Liver (tissue), 9 donors: ENCODE results near the gene ACOT11. TPM values are rescaled to one million over a fixed set of nuclear protein-coding genes. Genes with fewer than 3 reads are reported as not detected.
A peak's percentile ranks its signal among the peaks of the same experiment; 100 is the strongest.

Source experiments
- DNase-seq: peaks from one replicate; pipeline ENCODE4 v3.0.0-alpha.2; 2017; ENCODE audit warnings: low spot score
- H3K27ac ChIP-seq, 2 donors: one replicate each; pipeline ENCODE4 v1.7.0; 2013; ENCODE audit warnings: inconsistent platforms in 2 of 2, low read length in 2 of 2, control low read depth in 1 of 2, low read depth in 1 of 2, mild to moderate bottlenecking in 1 of 2
- H3K27me3 ChIP-seq, 4 donors: one replicate each; pipeline versions ENCODE4 v1.6.1 to v1.7.0; 2013; ENCODE audit warnings: low read length in 3 of 4, inconsistent platforms in 1 of 4, mild to moderate bottlenecking in 1 of 4, moderate library complexity in 1 of 4; ENCODE audit not compliant: control insufficient read depth in 4 of 4, insufficient read depth in 4 of 4
- H3K36me3 ChIP-seq, 4 donors: one replicate each; pipeline versions ENCODE4 v1.6.1 to v1.7.0; 2013; ENCODE audit warnings: low read length in 3 of 4, mild to moderate bottlenecking in 3 of 4, low read depth in 1 of 4, moderate library complexity in 1 of 4; ENCODE audit not compliant: control insufficient read depth in 4 of 4, insufficient read depth in 3 of 4
- H3K4me1 ChIP-seq, 4 donors: one replicate each; pipeline versions ENCODE4 v1.6.1 to v1.7.0; 2013; ENCODE audit warnings: low read length in 3 of 4, mild to moderate bottlenecking in 3 of 4, moderate library complexity in 1 of 4; ENCODE audit not compliant: control insufficient read depth in 4 of 4, insufficient read depth in 4 of 4
- H3K4me3 ChIP-seq, 3 donors: one replicate each; pipeline versions ENCODE4 v1.6.1 to v1.7.0; 2013; ENCODE audit warnings: low read length in 3 of 3, control low read depth in 1 of 3, low read depth in 1 of 3, mild to moderate bottlenecking in 1 of 3
- H3K9ac ChIP-seq, 2 donors: one replicate each; pipeline ENCODE4 v1.7.0; 2013; ENCODE audit warnings: low read length in 2 of 2, mild to moderate bottlenecking in 2 of 2, moderate library complexity in 2 of 2, control low read depth in 1 of 2, low read depth in 1 of 2
- H3K9me3 ChIP-seq, 4 donors: one replicate each; pipeline versions ENCODE4 v1.6.1 to v1.7.0; 2013; ENCODE audit warnings: low read length in 3 of 4; ENCODE audit not compliant: control insufficient read depth in 4 of 4
- EGR1 ChIP-seq, 2 donors: IDR thresholded peaks; 2 replicates each; pipeline ENCODE4 v1.6.1; 2016 to 2018; ENCODE audit warnings: antibody characterized with exemption in 2 of 2, low read depth in 2 of 2
- FOXA1 ChIP-seq: IDR thresholded peaks from 2 replicates; pipeline ENCODE4 v1.6.1; 2016; ENCODE audit warnings: antibody characterized with exemption
- FOXA2 ChIP-seq: IDR thresholded peaks from 2 replicates; pipeline ENCODE4 v1.6.1; 2016; ENCODE audit warnings: antibody characterized with exemption
- GABPA ChIP-seq, 2 donors: IDR thresholded peaks in 1 of 2; conservative IDR thresholded peaks in 1 of 2; 2 replicates each; pipeline ENCODE4 v1.6.1; 2016; ENCODE audit warnings: antibody characterized with exemption in 2 of 2, mild to moderate bottlenecking in 1 of 2, moderate library complexity in 1 of 2
- HNF4A ChIP-seq, 2 donors: conservative IDR thresholded peaks; 2 replicates each; pipeline ENCODE4 v1.6.1; 2016; ENCODE audit warnings: antibody characterized with exemption in 2 of 2, mild to moderate bottlenecking in 2 of 2
- HNF4G ChIP-seq: IDR thresholded peaks from 2 replicates; pipeline ENCODE4 v1.6.1; 2016; ENCODE audit warnings: antibody characterized with exemption
- JUND ChIP-seq, 2 donors: IDR thresholded peaks; 2 replicates each; pipeline ENCODE4 v1.6.1; 2016; ENCODE audit warnings: antibody characterized with exemption in 2 of 2
- NR2F2 ChIP-seq: IDR thresholded peaks from 2 replicates; pipeline ENCODE4 v1.6.1; 2016; ENCODE audit warnings: antibody characterized with exemption
- RAD21 ChIP-seq, 2 donors: IDR thresholded peaks; 2 replicates each; pipeline ENCODE4 v1.6.1; 2016; ENCODE audit warnings: antibody characterized with exemption in 2 of 2, mild to moderate bottlenecking in 2 of 2
- RXRA ChIP-seq, 2 donors: IDR thresholded peaks; 2 replicates each; pipeline ENCODE4 v1.6.1; 2017 to 2018; ENCODE audit warnings: antibody characterized with exemption in 2 of 2, mild to moderate bottlenecking in 1 of 2
- SP1 ChIP-seq: IDR thresholded peaks from 2 replicates; pipeline ENCODE4 v1.6.1; 2018; ENCODE audit warnings: antibody characterized with exemption, mild to moderate bottlenecking
- TAF1 ChIP-seq: conservative IDR thresholded peaks from 2 replicates; pipeline ENCODE4 v1.6.1; 2016; ENCODE audit warnings: antibody characterized with exemption, mild to moderate bottlenecking
- YY1 ChIP-seq: IDR thresholded peaks from 2 replicates; pipeline ENCODE4 v1.6.1; 2016; ENCODE audit warnings: antibody characterized with exemption, mild to moderate bottlenecking
- WGBS: extraction: QIAGEN DNeasy Blood & Tissue Kit; methylation state at CpG from one replicate; pipeline ENCODE4 v1.1.7; 2013; 5-methylcytosine and 5-hydroxymethylcytosine counted together
- polyA plus RNA-seq, 2 donors: library from polyadenylated mRNA; stranded (reverse) in 1 of 2; unstranded in 1 of 2; fragments of 200-250 nt in 1 of 2; fragments of >200 nt in 1 of 2; fragmentation: Nextera tagmentation in 1 of 2; extraction: Ambion mirVana in 1 of 2; gene quantifications; one replicate each; pipeline versions ENCODE4 v1.2.1 to v1.2.3, GENCODE V29; 2013 to 2015
- total RNA-seq, 2 donors: library from RNA; depleted of rRNA; stranded (reverse); fragments of >200 nt; gene quantifications; one replicate each; pipeline ENCODE4 v1.2.3, GENCODE V29; 2014
- TF ChIP-seq, protein P1 (sequence below): fragments of 150-350 bp; IDR thresholded peaks from 2 replicates; pipeline ENCODE4 v1.5.1; 2017; ENCODE audit warnings: improper control_type of control experiment, low read depth, low read length; ENCODE audit not compliant: missing input control
- TF ChIP-seq, protein P2 (sequence below): IDR thresholded peaks from 2 replicates; pipeline ENCODE4 v1.6.1; 2016; ENCODE audit warnings: antibody characterized with exemption
- TF ChIP-seq, protein P3 (sequence below): IDR thresholded peaks from 2 replicates; pipeline ENCODE4 v1.6.1; 2016; ENCODE audit warnings: antibody characterized with exemption
- TF ChIP-seq, protein P4 (sequence below): IDR thresholded peaks from 2 replicates; pipeline ENCODE4 v1.6.1; 2016; ENCODE audit warnings: antibody characterized with exemption
- TF ChIP-seq, protein P5 (sequence below): IDR thresholded peaks from 2 replicates; pipeline ENCODE4 v1.6.1; 2016; ENCODE audit warnings: antibody characterized with exemption, mild to moderate bottlenecking
- donor health status: healthy.
- donor health status: healthy.
- donor health status: healthy.
- donor health status: healthy.
- donor health status: healthy.

The ACOT11 gene
- total and polyA plus RNA-seq, 4 donors, result 0.13 to 1.1 (median 0.50) TPM

DNA sequence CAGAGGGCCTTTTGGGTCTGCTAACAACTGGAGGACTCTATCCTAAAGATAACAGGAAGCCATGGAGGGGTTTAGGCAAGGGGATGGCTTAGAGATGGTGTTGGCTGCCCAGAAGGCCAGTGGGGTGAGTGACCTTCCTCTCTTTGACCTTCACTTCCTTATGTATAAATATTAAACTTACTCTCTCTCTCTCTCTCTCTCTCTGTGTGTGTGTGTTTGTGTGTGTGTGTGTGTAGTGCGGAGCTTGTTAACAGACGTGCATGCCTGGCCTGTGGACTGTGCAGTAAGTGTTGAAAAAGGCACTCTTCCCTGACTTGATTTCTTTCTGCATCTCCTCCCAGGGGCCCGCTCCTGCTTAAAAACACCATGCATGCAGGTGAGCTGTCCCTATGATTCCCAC lies 103.6 kb downstream of the ACOT11 start:
- H3K4me3 ChIP-seq, result peak overlapping the region in 1 of 3 donors; percentile 54
- 33% methylated on average over 3 of the region's 3 CpGs for WGBS
- no peaks in the 10 kb centered on the region for H3K27me3 ChIP-seq
- H3K27ac ChIP-seq, result no peak overlapping the region
- H3K4me1 ChIP-seq, result peaks cover 13 to 61% (median 57%) of the 10 kb centered on the region in 4 donors
- TF ChIP-seq RAD21 (IDR thresholded peaks at IDR 0.05) (peak; percentile 16 to 27), JUND (IDR thresholded peaks at IDR 0.05) (peak in 1 of 2 donors; percentile 43), HNF4A (conservative IDR thresholded peaks at IDR 0.05) (peak; percentile 71 to 75), RXRA (IDR thresholded peaks at IDR 0.05) (peak; percentile 99), SP1 (peak; percentile 74), FOXA1 (peak; percentile 35), FOXA2 (peak; percentile 39), GABPA (IDR thresholded peaks at IDR 0.05 in 1 of 2, conservative IDR thresholded peaks at IDR 0.05 in 1 of 2) (no peak), NR2F2 (peak; percentile 76), EGR1 (IDR thresholded peaks at IDR 0.05; ENCODE audit: low read depth in 2 of 2) (no peak), HNF4G (no peak), TAF1 (no peak), YY1 (no peak)
- TF ChIP-seq, protein P1, sequence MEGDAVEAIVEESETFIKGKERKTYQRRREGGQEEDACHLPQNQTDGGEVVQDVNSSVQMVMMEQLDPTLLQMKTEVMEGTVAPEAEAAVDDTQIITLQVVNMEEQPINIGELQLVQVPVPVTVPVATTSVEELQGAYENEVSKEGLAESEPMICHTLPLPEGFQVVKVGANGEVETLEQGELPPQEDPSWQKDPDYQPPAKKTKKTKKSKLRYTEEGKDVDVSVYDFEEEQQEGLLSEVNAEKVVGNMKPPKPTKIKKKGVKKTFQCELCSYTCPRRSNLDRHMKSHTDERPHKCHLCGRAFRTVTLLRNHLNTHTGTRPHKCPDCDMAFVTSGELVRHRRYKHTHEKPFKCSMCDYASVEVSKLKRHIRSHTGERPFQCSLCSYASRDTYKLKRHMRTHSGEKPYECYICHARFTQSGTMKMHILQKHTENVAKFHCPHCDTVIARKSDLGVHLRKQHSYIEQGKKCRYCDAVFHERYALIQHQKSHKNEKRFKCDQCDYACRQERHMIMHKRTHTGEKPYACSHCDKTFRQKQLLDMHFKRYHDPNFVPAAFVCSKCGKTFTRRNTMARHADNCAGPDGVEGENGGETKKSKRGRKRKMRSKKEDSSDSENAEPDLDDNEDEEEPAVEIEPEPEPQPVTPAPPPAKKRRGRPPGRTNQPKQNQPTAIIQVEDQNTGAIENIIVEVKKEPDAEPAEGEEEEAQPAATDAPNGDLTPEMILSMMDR, result no peak
- TF ChIP-seq, protein P2, sequence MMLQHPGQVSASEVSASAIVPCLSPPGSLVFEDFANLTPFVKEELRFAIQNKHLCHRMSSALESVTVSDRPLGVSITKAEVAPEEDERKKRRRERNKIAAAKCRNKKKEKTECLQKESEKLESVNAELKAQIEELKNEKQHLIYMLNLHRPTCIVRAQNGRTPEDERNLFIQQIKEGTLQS, result no peak
- TF ChIP-seq, protein P3, sequence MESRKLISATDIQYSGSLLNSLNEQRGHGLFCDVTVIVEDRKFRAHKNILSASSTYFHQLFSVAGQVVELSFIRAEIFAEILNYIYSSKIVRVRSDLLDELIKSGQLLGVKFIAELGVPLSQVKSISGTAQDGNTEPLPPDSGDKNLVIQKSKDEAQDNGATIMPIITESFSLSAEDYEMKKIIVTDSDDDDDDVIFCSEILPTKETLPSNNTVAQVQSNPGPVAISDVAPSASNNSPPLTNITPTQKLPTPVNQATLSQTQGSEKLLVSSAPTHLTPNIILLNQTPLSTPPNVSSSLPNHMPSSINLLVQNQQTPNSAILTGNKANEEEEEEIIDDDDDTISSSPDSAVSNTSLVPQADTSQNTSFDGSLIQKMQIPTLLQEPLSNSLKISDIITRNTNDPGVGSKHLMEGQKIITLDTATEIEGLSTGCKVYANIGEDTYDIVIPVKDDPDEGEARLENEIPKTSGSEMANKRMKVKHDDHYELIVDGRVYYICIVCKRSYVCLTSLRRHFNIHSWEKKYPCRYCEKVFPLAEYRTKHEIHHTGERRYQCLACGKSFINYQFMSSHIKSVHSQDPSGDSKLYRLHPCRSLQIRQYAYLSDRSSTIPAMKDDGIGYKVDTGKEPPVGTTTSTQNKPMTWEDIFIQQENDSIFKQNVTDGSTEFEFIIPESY, result peak; percentile 17
- TF ChIP-seq, protein P4, sequence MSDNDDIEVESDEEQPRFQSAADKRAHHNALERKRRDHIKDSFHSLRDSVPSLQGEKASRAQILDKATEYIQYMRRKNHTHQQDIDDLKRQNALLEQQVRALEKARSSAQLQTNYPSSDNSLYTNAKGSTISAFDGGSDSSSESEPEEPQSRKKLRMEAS, result peak; percentile 24
- TF ChIP-seq, protein P5, sequence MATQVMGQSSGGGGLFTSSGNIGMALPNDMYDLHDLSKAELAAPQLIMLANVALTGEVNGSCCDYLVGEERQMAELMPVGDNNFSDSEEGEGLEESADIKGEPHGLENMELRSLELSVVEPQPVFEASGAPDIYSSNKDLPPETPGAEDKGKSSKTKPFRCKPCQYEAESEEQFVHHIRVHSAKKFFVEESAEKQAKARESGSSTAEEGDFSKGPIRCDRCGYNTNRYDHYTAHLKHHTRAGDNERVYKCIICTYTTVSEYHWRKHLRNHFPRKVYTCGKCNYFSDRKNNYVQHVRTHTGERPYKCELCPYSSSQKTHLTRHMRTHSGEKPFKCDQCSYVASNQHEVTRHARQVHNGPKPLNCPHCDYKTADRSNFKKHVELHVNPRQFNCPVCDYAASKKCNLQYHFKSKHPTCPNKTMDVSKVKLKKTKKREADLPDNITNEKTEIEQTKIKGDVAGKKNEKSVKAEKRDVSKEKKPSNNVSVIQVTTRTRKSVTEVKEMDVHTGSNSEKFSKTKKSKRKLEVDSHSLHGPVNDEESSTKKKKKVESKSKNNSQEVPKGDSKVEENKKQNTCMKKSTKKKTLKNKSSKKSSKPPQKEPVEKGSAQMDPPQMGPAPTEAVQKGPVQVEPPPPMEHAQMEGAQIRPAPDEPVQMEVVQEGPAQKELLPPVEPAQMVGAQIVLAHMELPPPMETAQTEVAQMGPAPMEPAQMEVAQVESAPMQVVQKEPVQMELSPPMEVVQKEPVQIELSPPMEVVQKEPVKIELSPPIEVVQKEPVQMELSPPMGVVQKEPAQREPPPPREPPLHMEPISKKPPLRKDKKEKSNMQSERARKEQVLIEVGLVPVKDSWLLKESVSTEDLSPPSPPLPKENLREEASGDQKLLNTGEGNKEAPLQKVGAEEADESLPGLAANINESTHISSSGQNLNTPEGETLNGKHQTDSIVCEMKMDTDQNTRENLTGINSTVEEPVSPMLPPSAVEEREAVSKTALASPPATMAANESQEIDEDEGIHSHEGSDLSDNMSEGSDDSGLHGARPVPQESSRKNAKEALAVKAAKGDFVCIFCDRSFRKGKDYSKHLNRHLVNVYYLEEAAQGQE, result no peak
- DNase-seq, result peak; percentile 56
- no peak overlapping the region for H3K9ac ChIP-seq
- no peaks in the 10 kb centered on the region for H3K9me3 ChIP-seq
- H3K36me3 ChIP-seq, result no peaks in the 10 kb centered on the region
